ENCODE results near the gene ITIH4.

Gene ITIH4

GRCh38 chr3:52798376-52798977 lies 32.0 kb downstream of the ITIH4 start:
- DNase-seq: no peak

DNA sequence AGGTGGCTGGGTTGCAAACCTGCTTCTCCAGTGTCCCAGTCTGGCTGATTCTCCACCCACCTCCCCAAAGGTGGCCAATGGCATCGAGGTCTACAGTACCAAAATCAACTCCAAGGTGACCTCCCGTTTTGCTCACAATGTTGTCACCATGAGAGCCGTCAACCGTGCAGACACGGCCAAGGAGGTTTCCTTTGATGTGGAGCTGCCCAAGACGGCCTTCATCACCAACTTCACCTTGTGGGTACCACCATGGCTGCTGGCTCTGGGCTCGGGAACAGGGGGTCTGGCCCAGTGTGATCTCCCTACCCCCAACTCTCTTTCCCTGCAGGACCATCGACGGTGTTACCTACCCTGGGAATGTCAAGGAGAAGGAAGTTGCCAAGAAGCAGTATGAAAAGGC lies 34.1 kb downstream of the ITIH4 start:
- no peak for DNase-seq

GRCh38 chr3:52795298-52795900 lies 35.1 kb downstream of the ITIH4 start:
- DNase-seq: no peak

GRCh38 chr3:52794612-52795099 lies 35.8 kb downstream of the ITIH4 start, which contains the start of gene ITIH3:
Gene ITIH3, plus strand, starts transcription at chr3:52794796. Its CDS starts 8 bp downstream, at chr3:52794804.
- DNase-seq: peak in 1 of 14 donors; percentile 8

- no peak for DNase-seq
Measured at GRCh38 chr3:52793702-52794611, 36.5 kb downstream of the ITIH4 start.

- DNase-seq: no peak
Measured at GRCh38 chr3:52792961-52793695, 37.3 kb downstream of the ITIH4 start.

GRCh38 chr3:52792413-52792812 lies 38.1 kb downstream of the ITIH4 start:
- no peak for DNase-seq

DNA sequence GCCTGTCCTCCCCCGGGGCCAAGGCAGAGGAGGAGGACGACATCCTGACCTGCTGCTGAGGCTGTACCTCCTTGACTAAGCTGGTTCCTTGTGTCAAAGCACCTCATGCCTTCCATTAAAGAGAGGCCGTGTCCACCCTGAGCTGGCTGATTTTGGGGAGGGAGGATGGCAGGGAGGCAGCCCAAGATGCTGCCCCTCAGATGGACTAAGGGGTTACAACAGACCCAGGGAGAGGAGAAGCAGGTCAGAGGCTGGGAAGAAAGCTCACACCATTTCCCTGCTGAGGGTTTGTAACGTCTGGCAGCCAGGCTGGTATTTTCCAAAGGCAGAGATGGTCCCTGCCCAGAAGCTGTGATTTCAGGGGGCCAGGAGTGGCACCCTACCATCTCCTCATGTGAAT lies 38.5 kb downstream of the ITIH4 start:
- no peak for DNase-seq

GRCh38 chr3:52791366-52791765 lies 39.1 kb downstream of the ITIH4 start:
- no peak for DNase-seq

DNA sequence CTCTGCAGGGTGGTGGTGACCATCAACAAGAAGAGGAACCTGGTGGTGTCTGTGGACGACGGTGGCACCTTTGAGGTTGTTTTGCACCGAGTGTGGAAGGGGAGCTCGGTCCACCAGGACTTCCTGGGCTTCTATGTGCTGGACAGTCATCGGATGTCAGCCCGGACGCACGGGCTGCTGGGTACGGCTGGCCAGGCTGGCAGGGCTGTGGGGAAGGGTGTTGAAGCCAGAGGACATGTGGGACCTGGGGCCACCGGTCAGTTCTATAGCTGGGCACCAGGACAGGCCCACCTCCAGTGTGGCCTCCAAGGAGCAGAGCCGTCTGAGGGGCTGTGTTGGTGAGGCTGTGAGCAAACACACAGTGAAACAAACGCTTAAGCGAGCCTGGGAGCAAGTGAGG lies 39.7 kb downstream of the ITIH4 start:
- DNase-seq: no peak

GRCh38 chr3:52790337-52790736 lies 40.1 kb downstream of the ITIH4 start:
- no peak for DNase-seq

GRCh38 chr3:52789746-52790040 lies 40.8 kb downstream of the ITIH4 start:
- no peak for DNase-seq

DNA sequence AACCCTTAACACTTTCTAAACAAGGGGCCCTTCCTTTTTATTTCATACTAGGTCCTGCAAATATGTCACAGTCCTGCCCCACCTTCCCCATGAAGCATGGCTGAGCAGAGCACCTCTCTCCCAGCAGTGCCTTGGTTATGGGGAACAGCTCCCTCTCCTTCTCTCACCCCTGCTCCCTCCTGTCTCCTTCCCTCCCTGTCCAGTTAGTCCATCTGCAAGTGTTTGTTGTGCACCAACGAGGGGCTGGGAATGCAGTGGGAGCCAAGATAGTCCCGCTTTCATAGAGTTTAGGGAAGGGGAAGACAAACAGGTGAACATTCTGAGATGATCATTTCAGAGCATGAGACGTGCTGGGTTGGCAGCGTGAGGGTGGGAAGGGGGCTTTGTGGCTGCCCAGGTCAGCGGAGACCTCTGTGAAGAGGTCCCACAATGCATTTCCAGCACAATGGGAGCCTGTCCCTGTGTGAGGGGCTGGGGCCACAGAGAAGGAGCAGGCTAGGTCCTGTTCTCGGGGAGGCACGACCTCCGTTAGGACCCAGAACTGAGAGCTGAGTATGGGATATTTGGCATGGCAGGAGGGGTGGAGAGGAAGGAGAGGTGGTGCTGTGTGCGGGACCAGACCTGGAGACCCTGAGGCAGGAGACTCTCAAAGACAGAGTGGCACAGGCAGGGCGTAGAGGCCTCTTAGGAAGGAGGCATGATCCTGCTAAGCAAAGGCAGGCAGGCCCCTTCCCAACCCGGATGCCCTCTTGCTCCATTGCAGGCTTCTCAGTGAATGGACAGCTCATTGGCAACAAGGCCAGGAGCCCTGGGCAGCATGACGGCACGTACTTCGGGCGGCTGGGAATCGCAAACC lies 41.4 kb downstream of the ITIH4 start:
- DNase-seq: no peak

DNA sequence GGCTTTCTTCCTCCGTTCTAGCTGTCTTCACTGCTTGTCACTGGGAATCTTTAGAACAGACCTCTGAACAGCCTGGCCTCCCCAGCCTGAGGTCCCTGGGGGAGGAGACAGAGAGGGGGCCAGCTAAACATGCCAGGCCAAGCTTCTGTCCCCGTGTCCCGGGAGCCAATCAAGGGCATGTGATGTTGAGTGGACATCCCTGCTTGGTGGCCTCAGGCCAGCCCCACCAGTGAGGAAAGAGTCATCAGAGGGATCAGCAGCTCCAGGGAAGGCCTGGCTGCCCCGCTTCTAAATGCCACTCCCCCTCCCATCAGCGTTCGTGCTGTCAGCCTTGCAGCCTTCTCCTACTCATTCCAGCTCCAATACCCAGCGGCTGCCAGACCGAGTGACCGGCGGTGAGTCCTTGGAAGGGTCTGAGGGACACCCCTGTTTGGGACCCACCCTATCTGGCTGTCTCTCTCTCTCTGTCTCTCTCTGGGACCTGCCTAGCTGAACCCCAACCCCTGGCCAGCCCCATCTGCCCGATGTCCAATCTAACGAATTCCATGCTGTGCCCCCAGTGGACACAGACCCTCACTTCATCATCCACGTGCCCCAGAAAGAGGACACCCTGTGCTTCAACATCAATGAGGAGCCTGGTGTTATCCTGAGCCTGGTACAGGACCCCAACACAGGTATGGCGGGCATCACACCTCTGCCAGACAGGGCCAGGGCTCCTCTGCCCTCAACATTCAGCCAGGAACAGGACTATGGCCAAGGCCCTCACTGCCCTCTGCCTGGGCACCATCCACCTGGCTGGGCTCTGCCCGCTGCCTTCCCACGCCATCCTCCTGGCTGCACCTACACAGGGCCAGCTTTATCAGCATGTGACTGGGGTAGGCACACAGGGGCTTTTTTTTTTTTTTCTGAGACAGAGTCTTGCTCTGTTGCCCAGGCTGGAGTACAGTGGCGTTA lies 42.5 kb downstream of the ITIH4 start:
- DNase-seq: peak in 1 of 14 donors; percentile 46

DNA sequence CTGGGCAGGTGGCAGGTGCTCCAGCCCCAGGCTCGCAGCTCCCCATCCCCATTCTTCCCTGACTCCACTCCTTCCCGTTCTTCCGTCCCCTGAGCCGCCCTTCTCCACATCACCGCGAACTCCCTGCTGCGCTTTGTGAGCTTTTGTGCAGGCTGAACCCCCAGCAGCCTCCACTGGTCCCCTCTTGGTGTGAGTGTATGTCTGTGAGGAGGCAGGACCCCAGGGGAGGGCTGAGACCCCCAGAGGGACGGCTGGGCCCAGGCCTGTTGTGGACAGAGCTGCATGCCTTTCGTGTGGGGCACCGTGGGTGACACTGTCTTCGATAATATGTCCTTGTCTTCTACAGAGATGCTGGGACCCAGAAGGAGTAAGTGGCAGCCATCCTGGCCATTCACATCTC lies 43.2 kb downstream of the ITIH4 start:
- no peak for DNase-seq

GRCh38 chr3:52786330-52787215 lies 43.9 kb downstream of the ITIH4 start:
- no peak for DNase-seq

- DNase-seq: no peak
Measured at GRCh38 chr3:52784931-52785590, 45.4 kb downstream of the ITIH4 start.

- no peak for DNase-seq
Measured at GRCh38 chr3:52784021-52784621, 46.4 kb downstream of the ITIH4 start.

GRCh38 chr3:52783211-52783555 lies 47.3 kb downstream of the ITIH4 start:
- no peak for DNase-seq
